Spleen (tissue), 7 donors: ENCODE data around the gene ARHGAP11A.
"Not testable (repeated sequence)": the region's sequence is repeated elsewhere in the genome, so short reads cannot be mapped to it uniquely, and the experiment has no call there.

Experiments
- CTCF ChIP-seq, 11 experiments: fragments of 200-600 bp in 7 of 11; fragments of 450-650 bp in 4 of 11; sonication (generic) in 4 of 11; IDR thresholded peaks in 8 of 11; conservative IDR thresholded peaks in 3 of 11; 1 replicate in 7 of 11; 2 replicates in 4 of 11; pipeline versions ENCODE4 v1.4.0 to v1.8.0; 2016 to 2021; ENCODE audit warnings: antibody characterized with exemption in 11 of 11, inconsistent platforms in 4 of 11, mild to moderate bottlenecking in 1 of 11
- POLR2AphosphoS5 ChIP-seq, 3 donors: sonication (generic); formaldehyde crosslinking; IDR thresholded peaks; one replicate each; pipeline ENCODE4 v1.5.1; 2017; ENCODE audit warnings: antibody characterized with exemption in 3 of 3
- donor health status: DM: no; HTN: no; CAD: no; lungs with moderate emphysema.
- donor health status: DM: no; HTN: no; CAD: no.
- donor health status: DM: no; HTN: no; CAD: no.

DNA sequence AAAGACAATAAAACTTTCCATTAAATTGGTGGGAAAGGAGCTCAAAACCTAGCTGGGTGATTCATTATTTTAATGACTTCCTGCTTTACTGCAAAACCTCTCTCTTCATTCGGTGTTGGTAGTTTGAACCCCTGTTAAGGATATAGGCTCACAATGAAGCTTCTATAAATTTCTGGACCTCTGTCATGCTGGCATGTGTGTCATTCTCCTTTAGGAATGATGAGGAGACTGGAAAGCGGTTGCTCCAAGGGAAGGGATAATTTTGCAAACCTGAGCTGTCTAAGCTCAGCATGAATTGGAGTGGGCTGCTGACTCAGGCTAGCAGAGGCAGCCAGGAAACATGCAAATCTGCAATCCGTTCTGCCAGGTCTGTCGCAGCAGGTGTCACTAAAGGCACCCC lies 36.8 kb upstream of the ARHGAP11A start:
- not testable (repeated sequence) for TF ChIP-seq CTCF (IDR thresholded peaks at IDR 0.05 in 8 of 11, conservative IDR thresholded peaks at IDR 0.05 in 3 of 11); POLR2AphosphoS5 (IDR thresholded peaks at IDR 0.05)
